Measurements from ENCODE around the gene MAL.

MAL gene

DNA sequence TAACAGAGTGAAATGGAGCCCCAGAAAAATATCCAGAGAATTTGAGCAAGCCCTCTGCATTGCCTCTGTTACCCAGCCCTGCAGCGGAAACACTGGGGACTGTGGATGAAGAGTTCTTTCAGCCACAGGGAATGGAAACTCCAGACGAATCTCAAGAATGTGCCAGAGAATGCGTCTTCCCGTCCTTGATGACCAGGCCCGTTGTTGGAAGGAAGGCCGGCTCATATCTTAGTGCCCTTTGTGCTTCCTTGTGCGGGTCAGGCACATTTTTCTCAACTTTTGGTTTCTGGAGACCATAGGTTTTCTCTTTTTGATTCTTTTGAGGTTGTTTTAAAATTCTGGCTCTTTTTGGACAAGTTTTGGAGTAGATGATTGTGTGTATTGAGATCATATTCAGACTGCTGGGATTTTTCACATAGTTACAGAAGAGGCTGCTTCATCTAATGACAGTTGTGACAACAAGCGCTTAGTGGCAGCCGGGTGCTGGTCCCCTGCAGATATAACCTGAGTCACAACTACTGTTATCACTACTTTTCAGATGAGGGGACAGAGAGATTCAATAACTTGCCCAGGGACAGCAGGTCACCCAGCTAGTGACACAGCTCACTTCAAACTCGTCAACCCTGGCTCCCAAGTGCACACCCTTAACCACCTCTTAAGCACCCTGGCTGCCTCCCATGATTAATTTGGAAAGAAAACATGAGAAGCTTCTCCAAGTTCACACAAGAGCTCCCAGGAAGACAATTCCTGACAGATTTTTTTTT lies 15.7 kb downstream of the MAL start:
- DNase-seq, result peak in 2 of 42 donors; percentile 1 to 31
- intact Hi-C loops (cut with DNase I), result no loop called here

DNA sequence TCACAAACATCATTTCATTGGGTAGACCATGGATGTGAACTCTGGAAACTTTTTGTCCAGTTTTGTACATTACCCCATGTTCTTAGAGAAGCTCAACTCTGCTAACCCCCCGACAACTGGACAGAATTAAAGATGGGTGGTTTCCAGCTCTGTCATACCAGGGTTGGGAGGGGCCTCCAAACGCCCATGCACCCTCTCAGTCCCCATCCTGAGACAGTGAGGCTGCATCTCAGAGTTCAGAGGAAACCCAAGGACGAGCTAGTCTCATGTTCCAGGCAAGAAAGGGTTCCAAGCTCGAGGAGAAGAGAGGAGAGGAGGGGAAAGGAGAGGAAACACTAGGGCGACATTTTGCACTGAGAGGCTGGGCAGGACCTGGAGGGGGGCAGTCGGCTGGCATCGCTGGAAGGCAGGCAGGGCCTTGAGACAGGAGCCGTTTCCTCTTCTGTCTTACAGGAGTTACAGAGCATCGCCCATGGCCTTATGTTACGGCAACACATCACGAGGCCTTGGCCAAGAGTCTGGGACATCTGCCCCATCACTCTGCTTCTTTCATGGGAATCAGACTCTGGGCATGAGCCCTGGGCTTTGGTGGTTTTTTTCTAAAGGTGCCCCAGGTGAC lies 16.4 kb downstream of the MAL start:
- peak in 3 of 42 donors; percentile 16 to 37 (median 33) for DNase-seq
- intact Hi-C loops (cut with DNase I), result no loop called here

DNA sequence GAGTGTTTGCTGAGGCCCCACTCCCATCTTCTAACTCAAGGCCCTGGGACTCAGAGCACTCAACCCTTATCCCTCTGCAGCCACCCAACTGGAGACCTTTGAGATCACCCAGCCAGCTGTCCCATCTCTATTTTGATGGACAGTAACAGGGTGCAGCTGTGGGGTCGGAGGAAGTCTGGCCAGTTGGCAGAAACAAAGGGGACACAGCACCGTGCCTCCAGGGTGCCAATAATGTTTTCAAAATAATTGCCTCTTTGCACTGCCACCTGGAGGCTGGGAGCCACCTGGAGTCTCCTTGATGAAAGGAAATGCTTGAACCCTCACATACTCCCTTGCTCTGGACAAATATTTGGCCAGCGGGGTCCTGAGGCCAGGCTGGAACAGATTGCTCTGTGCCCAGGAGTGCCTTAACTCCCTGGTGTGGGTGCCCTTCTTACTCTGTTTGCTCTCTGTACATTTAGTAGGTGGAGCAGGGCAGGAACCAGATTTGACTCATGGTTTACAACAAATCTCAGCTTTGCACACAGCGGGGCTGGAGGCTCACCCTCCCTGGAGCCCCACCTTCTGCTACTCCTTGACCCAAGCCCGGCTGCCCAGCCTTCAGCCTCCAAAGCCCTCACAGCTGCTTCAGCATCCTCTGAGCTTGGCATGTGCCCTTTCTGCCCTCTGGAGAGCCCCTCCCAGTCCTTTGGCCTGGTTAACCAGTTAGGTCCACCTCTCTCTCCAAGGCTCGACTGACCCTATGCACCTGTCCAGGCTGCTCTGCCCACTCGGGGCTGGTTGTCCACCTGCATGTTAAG lies 17.2 kb downstream of the MAL start:
- intact Hi-C loops (cut with DNase I), result no loop called here
- DNase-seq, result peak in 4 of 42 donors; percentile 33 to 73 (median 44)

DNA sequence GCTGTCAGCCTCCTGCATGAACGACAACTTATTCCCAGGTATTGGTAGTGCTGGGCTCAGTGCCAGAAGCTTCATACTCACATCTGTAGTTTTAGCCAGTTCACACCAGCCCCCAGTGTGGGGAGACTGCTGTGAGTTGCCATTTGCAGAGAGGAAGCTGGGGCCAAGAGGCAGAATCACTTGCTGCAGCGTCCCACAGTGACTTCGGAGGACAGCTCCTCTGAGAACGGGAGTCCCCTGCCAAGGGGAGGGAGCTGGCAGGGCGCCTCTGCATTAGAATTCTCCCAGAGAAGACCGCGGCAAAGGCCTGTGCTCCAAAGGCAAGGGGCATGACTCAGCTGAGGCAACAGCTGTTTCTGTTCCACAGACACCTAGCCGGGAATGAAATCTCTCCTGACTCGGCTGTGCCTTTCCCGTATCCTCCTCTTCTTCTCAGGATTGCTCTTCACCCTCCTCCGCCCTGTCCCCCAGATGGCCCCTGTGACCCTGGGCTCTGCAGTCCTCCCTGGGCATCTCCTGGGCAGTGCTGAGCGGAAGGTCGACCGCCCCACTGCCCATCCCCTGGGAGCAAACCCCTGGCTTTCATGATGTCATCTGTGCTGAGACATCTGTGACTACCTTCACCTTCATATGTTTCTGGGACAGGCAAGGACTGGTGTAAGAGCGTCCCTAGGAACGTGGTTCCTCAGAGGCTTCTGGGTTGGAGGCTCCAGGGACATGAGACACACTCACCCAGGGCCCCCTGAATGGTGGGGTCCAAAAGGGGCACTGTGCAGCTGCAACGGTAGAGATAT lies 18.0 kb downstream of the MAL start:
- DNase-seq, result peak; percentile 79 to 97 (median 91)
- intact Hi-C loops (cut with DNase I), result no loop called here

DNA sequence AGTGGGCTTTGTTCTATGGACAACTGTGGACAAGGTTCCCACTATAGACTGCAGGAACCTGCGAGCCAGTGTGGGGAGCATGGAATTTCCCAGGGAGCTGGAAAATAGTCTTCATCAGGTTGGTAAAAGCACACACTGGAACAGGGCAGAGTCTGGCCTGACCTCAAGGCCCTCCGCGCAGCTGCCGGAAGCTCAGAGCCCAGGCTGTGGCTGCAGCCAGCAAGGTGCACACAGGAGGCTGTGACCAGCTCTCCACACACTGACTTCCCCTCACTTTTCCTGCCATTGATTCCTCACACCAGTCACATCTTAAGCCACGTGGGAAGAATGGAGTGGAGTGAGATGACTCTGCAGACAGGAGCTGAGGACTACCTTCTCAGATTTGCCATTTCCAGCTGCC lies 19.1 kb downstream of the MAL start:
- intact Hi-C loops (cut with DNase I), result no loop called here
- DNase-seq, result peak in 2 of 42 donors; percentile 21 to 22

DNA sequence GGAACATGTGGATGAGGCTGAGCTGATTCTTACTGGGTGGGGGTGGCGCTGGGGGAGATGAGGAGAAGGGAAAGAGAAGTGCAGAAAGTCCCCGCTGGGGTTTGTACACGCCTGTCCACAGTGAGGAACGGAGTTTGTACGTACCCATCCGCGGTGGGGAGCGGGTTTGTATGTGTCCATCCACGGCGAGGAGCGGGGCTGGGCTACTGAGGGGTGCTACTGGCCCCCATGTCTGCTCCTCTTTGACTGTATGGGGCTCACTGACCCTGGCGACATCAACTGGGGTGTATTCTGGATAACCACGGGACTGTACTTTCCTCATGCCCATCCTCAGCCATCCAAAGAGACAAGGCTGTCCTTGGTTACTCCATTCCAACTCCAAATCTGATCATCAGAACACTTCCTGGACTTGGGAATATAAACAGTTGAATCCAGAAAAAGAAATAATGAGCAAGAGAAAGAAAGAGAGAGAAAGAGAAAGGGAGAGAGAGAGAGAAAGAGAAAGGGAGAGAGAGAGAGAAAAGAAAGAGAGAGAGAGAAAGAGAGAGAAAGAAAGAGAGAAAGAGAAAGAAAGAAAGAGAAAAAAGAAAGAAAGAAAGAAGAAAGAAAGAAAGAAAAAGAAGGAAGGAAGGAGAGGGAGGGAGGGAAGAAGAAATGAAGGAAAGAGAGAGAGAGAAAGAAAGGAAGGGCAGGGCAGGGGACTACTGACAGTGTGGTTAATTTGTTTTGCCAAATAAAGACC lies 21.0 kb downstream of the MAL start:
- peak in 5 of 42 donors; percentile 1 to 16 (median 11) for DNase-seq
- intact Hi-C loops (cut with DNase I), result no loop called here

DNA sequence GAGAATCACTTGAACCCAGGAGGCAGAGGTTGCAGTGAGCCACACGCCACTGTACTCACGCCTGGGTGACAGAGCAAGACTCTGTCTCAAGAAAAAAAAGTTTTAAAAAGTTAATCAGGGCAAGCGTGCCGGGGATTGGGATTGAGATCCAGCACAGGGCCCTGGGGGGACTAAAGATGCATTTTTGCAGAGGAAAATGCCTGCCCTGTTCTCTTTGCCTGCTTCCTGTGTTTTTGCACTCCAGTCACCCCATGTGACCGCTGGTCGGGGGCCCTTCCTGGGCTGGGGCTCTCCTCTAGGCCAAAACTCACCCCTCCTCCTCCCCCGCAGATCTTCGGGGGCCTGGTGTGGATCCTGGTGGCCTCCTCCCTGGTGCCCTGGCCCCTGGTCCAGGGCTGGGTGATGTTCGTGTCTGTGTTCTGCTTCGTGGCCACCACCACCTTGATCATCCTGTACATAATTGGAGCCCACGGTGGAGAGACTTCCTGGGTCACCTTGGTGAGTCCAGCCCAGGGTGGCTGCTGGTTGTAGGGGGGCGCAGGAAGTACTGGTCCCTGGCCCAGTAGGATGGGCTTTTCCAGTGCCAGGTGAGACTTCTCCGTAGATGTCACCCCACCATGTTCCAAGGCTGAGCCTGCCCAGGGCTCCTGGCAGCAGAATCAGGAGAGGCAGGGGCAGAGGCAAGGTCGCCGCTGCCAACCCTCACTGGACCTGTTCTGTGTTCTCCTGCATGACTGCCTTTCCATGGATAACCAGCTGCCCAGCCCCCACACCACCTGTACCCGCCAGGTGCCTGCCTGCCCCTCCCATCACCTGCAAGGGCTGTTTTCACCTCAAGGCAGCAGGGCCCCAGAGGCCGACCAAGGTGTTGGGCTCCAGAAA lies 22.4 kb downstream of the MAL start:
- intact Hi-C loops (cut with DNase I), result no loop called here
- peak in 6 of 42 donors; percentile 0 to 22 (median 14) for DNase-seq

DNA sequence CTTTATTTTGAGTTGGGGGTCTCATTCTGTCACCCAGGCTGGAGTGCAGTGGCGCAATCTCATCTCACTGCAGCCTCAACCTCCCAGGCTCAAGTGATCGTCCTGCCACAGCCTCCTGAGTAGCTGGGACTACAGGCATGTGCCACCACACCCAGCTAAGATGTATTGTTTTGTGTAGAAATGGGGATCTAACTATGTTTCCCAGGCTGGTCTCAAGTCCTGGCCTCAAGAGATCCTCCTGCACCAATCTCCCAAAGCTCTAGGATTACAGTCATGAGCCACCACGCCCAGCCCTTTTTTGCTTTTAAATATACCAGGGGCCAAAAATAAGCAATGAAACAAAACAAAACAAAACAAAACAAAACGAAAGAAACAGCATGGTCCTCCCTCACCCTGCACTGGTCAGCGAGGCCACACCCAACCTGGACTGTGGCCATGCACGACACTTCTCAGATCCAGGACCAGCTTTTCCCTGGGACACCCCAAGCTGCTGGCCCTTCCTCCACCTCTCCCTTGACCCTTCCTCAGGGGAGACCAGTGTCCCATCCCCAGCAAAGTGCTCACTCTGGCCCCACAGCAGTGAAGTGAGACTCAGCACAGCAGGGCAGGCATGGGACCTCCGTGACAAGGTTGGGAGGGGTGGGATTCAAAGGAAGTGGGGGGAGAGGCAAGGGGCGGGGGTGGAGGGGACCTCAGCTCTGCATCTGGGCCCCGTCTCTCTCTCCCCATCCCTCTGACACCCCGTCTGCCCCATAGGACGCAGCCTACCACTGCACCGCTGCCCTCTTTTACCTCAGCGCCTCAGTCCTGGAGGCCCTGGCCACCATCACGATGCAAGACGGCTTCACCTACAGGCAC lies 23.5 kb downstream of the MAL start:
- intact Hi-C loops (cut with DNase I), result no loop called here
- peak in 5 of 42 donors; percentile 2 to 15 (median 12) for DNase-seq

DNA sequence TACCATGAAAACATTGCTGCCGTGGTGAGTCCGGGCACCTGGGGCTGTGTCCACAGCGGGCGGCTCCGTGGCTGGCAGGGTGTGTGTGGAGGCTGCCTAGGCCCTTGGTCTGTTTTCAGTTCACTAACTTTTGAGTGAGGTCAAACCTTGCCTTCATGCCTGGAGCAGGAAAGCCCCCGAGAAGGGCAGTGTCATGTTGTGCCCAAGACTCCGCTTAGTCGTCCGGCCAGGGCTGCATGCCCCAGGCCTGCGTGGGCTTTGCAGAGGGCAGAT lies 24.1 kb downstream of the MAL start:
- intact Hi-C loops (cut with DNase I), result no loop called here
- peak in 3 of 42 donors; percentile 1 to 19 (median 8) for DNase-seq

DNA sequence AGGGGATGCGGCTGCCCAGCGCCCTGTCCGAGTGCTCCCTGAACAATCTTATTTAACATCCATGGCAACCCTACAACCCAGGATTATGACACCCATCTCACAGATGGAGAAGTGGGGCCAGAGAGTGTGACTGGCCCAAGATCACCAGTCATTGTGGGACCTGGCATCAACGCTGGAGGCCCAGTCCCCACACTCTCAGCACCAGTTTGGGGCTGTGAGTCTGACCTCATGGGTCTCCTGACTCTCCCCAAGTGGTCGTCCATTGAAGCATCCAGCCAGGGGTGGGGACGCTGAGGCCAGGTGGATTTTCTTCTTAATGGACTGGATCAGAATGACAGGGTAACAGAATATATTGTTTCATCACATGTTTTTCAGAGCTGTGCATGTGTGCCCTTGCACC lies 24.5 kb downstream of the MAL start:
- intact Hi-C loops (cut with DNase I), result no loop called here
- DNase-seq, result peak in 3 of 42 donors; percentile 0 to 15 (median 11)

DNA sequence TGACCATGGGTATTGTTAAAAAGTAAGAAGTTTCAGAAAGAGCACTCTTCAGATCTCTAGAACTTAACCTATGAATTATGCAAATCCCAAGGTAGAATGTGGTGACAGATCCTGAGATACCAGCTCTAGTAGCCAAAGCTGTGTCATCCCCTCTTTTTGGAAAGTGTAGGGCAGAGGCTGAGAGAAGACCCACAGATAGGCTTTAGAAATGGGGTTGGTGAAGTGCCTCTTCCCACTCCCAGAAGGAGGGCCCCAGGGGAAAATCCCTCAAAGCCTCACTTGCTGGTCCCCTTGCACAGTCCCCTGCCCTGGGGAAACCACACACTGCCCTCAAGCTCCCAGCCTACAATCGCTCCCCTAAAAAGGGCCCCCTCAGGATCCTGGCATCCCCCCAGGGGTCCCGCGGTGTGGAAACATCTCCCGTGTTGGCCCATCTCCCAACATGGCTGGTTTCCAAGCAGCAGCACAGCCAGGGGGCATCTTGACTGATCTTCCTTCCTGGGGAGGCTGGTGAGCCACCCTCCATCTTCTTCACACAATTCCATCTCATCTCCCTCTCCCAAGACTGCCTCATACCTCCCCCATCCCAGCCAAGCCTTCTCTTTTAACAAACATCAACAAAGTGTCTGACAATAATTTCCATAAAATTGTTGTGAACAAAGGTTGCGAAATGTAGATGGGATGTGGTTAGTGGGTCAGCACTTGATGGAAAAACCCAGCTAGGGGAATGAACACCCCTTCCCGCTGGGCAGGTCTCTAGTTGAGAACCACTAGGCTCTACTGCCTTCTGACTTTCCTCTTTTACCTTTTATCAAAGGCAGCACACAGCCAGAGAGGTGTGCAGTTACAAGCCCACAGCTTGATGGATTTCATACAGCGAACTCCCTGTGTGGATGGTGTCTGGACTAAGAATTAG lies 25.1 kb downstream of the MAL start:
- DNase-seq, result peak in 6 of 42 donors; percentile 1 to 19 (median 10)
- intact Hi-C loops (cut with DNase I), result no loop called here

DNA sequence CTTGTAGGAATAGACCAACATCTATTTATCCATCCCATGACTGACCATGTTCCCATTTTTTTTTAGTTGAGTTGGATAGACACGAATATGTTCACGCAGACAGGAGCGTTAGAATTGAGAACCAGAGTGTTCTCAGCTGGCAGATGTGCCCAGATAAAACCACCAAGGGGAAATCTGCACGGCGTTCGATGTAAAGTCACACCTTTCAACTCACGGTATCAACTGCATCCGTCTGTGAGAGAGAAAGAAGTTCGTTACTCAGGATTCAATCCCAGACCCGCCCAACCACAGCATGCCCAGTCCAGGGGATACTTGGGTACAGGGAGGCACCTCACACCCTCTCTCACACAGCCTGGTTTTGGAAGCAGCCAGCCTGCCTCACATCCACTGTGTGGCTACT lies 26.1 kb downstream of the MAL start:
- intact Hi-C loops (cut with DNase I), result no loop called here
- peak in 2 of 42 donors; percentile 9 to 28 for DNase-seq

DNA sequence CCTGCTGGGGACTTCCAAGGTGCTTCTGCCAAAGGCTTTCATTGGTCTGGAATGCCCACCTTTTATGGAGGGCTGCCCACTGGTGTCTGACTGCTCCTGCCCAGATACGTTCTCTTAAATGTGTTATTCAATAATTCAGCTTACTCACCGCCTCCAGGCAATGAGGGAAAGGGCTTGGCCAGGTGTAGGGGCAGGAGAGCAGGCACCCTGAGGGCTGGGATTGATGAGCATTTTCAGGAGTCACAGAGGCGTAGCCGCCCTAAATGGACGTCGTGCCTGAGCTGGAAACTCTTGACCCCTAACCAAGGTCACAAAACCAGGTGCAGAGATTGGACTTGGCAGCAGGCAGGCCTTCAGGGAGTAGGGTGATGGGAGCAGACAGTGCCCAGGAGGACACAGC lies 26.8 kb downstream of the MAL start:
- DNase-seq, result peak in 4 of 42 donors; percentile 2 to 12 (median 10)
- intact Hi-C loops (cut with DNase I), result no loop called here

DNA sequence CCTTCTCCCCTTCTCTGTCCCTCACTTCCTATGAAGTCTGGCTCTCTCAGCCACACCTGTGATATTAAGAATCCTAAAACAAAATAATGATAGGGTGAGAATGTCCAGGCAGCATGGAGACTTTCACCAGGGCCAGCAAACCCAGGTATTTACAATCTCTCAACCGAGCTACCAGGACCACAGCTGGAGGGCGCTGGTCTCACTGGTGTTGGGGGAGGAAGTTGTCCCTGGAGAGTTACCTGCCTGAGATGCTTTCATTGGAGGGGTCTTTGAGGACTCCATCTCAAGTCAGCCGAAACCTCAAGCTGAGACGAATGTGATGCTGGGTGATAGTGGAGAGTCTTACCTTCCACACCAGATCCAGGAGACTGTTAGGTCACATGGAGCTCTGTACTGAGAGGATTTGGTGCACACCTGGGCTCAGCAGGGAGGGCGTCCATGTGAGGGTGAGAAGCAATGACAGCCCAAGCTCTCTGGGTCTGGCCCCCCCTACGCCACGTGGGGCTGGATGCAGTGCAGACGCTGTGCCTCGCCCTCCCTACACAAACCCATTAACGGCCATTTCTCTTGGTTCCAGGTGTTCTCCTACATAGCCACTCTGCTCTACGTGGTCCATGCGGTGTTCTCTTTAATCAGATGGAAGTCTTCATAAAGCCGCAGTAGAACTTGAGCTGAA lies 27.4 kb downstream of the MAL start:
- intact Hi-C loops (cut with DNase I), result no loop called here
- peak in 5 of 42 donors; percentile 1 to 25 (median 13) for DNase-seq

DNA sequence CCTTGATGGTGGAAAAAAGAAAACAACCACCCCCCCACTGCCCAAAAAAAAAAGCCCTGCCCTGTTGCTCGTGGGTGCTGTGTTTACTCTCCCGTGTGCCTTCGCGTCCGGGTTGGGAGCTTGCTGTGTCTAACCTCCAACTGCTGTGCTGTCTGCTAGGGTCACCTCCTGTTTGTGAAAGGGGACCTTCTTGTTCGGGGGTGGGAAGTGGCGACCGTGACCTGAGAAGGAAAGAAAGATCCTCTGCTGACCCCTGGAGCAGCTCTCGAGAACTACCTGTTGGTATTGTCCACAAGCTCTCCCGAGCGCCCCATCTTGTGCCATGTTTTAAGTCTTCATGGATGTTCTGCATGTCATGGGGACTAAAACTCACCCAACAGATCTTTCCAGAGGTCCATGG lies 28.0 kb downstream of the MAL start:
- intact Hi-C loops (cut with DNase I), result no loop called here
- DNase-seq, result peak in 7 of 42 donors; percentile 5 to 74 (median 34)
